Panc1 (cell line): ENCODE data around the gene CMIP. TPM values are rescaled to one million over a fixed set of nuclear protein-coding genes. Genes with fewer than 3 reads are reported as not detected.

Experiments used
- ATAC-seq: fragments of 200-7000 bp; cut with Tn5 transposase; 2 replicates; pipeline ENCODE4 v1.9.1; 2020; ENCODE audit warnings: mild to moderate bottlenecking, moderate library complexity
- BruUV-seq: library from RNA; stranded (reverse); fragments of 400-500 nt; replicated peaks from 2 replicates; lab custom pipeline; 2021; lab: Mats Ljungman, UMichigan
- CTCF ChIA-PET: fragments of 300-600 bp; sonication (Branson Sonifier 250); formaldehyde crosslinking; loops from one replicate; lab custom pipeline; 2022; ENCODE audit warnings: antibody characterized with exemption; lab: Charles Lee
- POLR2A ChIA-PET: fragments of 300-600 bp; sonication (Branson Sonifier 250); formaldehyde crosslinking; loops from one replicate; lab custom pipeline; 2022; ENCODE audit warnings: antibody characterized with exemption; lab: Charles Lee
- DNase-seq: peaks from one replicate; pipeline ENCODE4 v3.0.0-alpha.2; 2010; ENCODE audit warnings: low read depth, low spot score
- H3K27ac ChIP-seq: 2 replicates; pipeline ENCODE4 v1.5.1; 2011; ENCODE audit warnings: mild to moderate bottlenecking, low read length, inconsistent platforms
- H3K27me3 ChIP-seq: fragments of 200-500 bp; sonication (Bioruptor generic); 2 replicates; pipeline ENCODE4 v1.6.0; 2014; ENCODE audit warnings: low read length, inconsistent platforms; ENCODE audit not compliant: control insufficient read depth, insufficient read depth
- H3K36me3 ChIP-seq: fragments of 200-500 bp; sonication (Bioruptor generic); 2 replicates; pipeline ENCODE4 v1.5.1; 2014; ENCODE audit warnings: inconsistent platforms, mild to moderate bottlenecking, low read length, moderate library complexity; ENCODE audit not compliant: control insufficient read depth, insufficient read depth
- H3K4me1 ChIP-seq: 2 replicates; pipeline ENCODE4 v1.5.1; 2011; ENCODE audit warnings: inconsistent platforms, mild to moderate bottlenecking, low read length, moderate library complexity; ENCODE audit not compliant: control insufficient read depth, insufficient read depth
- H3K4me3 ChIP-seq, 2 experiments: 2 replicates each; pipeline ENCODE4 v1.5.1; 2011 to 2012; ENCODE audit warnings: low read depth in 2 of 2, low read length in 2 of 2, mild to moderate bottlenecking in 2 of 2, inconsistent platforms in 1 of 2, moderate library complexity in 1 of 2
- H3K9me3 ChIP-seq: fragments of 200-500 bp; sonication (Bioruptor generic); 2 replicates; pipeline ENCODE4 v1.5.1; 2014; ENCODE audit warnings: low read depth, mild to moderate bottlenecking, inconsistent platforms, low read length, moderate library complexity; ENCODE audit not compliant: control insufficient read depth, insufficient read depth
- CTCF ChIP-seq: fragments of 450-650 bp; IDR thresholded peaks from 2 replicates; pipeline ENCODE4 v1.5.1; 2017; ENCODE audit warnings: mild to moderate bottlenecking
- POLR2AphosphoS5 ChIP-seq: IDR thresholded peaks from 2 replicates; pipeline ENCODE4 v1.6.1; 2012; ENCODE audit warnings: mild to moderate bottlenecking, low read depth, low read length, moderate library complexity
- SIN3A ChIP-seq: IDR thresholded peaks from 2 replicates; pipeline ENCODE4 v1.6.1; 2012; ENCODE audit warnings: low read depth, mild to moderate bottlenecking, low read length, moderate library complexity, borderline replicate concordance; ENCODE audit not compliant: insufficient read depth
- TCF7L2 ChIP-seq: IDR thresholded peaks from 2 replicates; pipeline ENCODE4 v1.6.1; 2011; ENCODE audit warnings: mild to moderate bottlenecking, low read depth, low read length, inconsistent platforms
- in situ Hi-C: cut with HindIII; loops from 2 replicates; pipeline ENCODE4 v1.10.0; 2016; ENCODE audit warnings: low sequenced_read_pairs, low pct_unique_long_range_greater_than_20kb
- intact Hi-C: fragments of 100-400 bp; cut with micrococcal nuclease; formaldehyde crosslinking; loops from one replicate; pipeline ENCODE4 v1.10.0; 2022; ENCODE audit not compliant: unreplicated experiment
- total RNA-seq: library from RNA; stranded (reverse); gene quantifications from one replicate; pipeline ENCODE4 v1.2.1, GENCODE V29; 2021; ENCODE audit not compliant: unreplicated experiment
- TF ChIP-seq, protein P1 (sequence below), 2 experiments: IDR thresholded peaks; 2 replicates each; pipeline ENCODE4 v1.6.1; 2011 to 2012; ENCODE audit warnings: low read depth in 2 of 2, control low read depth in 1 of 2, low read length in 1 of 2, mild to moderate bottlenecking in 1 of 2, moderate library complexity in 1 of 2; ENCODE audit not compliant: insufficient read depth in 1 of 2

Gene CMIP
- total RNA-seq, 1 experiment from 2014 or later: 49.7 TPM

DNA sequence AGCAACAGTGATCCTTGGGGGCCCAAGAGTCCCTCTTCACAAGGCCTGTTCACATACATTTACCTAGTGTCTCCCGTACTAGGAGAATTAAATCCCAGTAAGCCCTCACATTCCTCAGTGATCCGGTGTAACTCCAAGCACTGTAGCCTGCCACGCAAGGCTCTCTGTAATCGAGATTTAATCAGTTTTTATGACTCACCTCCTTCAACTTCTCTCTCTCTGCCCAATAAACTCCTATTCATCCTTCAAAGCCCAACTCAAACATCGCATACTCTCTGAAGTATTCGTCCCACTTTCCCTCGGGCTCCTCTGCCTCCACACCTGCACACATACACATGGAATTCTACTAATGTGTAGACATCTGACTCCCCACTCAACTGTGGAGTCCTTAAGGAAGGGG is 141.8 kb downstream of the CMIP start:
- peak; percentile 86 for ATAC-seq
- in situ Hi-C loops (no loop called here), intact Hi-C loops (loop anchor here (10.0 kb wide), 2 partner anchors 92 to 182 kb away; no protein-coding TSS in a partner anchor)
- POLR2A ChIA-PET: no interaction called here
- BruUV-seq: no TSS peak
- Histone ChIP-seq H3K4me1 (peaks cover 65% of the 10 kb centered on the region), H3K9me3 (no peaks in the 10 kb centered on the region), H3K27ac (peak overlapping the region; percentile 91), H3K36me3 (no peaks in the 10 kb centered on the region), H3K4me3 (peak overlapping the region in 1 of 2 experiments; percentile 23; a peak in 2 of 4 replicates), H3K27me3 (no peaks in the 10 kb centered on the region)
- CTCF ChIA-PET: no interaction called here
- TF ChIP-seq POLR2AphosphoS5 (0 out of 2 replicates have a peak, but pooled peaks have one; percentile 28), SIN3A (no peak), TCF7L2 (peak; percentile 95), CTCF (no peak)
- TF ChIP-seq, protein P1, sequence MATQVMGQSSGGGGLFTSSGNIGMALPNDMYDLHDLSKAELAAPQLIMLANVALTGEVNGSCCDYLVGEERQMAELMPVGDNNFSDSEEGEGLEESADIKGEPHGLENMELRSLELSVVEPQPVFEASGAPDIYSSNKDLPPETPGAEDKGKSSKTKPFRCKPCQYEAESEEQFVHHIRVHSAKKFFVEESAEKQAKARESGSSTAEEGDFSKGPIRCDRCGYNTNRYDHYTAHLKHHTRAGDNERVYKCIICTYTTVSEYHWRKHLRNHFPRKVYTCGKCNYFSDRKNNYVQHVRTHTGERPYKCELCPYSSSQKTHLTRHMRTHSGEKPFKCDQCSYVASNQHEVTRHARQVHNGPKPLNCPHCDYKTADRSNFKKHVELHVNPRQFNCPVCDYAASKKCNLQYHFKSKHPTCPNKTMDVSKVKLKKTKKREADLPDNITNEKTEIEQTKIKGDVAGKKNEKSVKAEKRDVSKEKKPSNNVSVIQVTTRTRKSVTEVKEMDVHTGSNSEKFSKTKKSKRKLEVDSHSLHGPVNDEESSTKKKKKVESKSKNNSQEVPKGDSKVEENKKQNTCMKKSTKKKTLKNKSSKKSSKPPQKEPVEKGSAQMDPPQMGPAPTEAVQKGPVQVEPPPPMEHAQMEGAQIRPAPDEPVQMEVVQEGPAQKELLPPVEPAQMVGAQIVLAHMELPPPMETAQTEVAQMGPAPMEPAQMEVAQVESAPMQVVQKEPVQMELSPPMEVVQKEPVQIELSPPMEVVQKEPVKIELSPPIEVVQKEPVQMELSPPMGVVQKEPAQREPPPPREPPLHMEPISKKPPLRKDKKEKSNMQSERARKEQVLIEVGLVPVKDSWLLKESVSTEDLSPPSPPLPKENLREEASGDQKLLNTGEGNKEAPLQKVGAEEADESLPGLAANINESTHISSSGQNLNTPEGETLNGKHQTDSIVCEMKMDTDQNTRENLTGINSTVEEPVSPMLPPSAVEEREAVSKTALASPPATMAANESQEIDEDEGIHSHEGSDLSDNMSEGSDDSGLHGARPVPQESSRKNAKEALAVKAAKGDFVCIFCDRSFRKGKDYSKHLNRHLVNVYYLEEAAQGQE (IDR thresholded peaks at IDR 0.05; ENCODE audit: insufficient read depth in 1 of 2, low read depth in 2 of 2, low read length in 1 of 2): no peak
- DNase-seq: no peak

- Histone ChIP-seq H3K36me3 (no peaks in the 10 kb centered on the region), H3K4me1 (peaks cover 59% of the 10 kb centered on the region), H3K27ac (peak overlapping the region; percentile 91), H3K9me3 (no peaks in the 10 kb centered on the region), H3K27me3 (no peaks in the 10 kb centered on the region), H3K4me3 (no peak overlapping the region)
- no peak for DNase-seq
- CTCF ChIA-PET: no interaction called here
- POLR2A ChIA-PET: no interaction called here
- peak; percentile 54 for ATAC-seq
- in situ Hi-C loops (no loop called here), intact Hi-C loops (loop anchor here (10.0 kb wide), 2 partner anchors 92 to 182 kb away; no protein-coding TSS in a partner anchor)
- no TSS peak for BruUV-seq
- TF ChIP-seq, protein P1 (IDR thresholded peaks at IDR 0.05; ENCODE audit: insufficient read depth in 1 of 2, low read depth in 2 of 2, low read length in 1 of 2): no peak
- TF ChIP-seq POLR2AphosphoS5 (no peak), TCF7L2 (no peak), CTCF (no peak), SIN3A (no peak)
Measured at GRCh38 chr16:81586977-81587625, 142.5 kb downstream of the CMIP start.
